GOT3 (cell line): ENCODE measurements around the gene OPHN1.

Source experiments
- DNase-seq: peaks from one replicate; lab custom pipeline; 2025; ENCODE audit warnings: mixed read lengths; lab: John Stamatoyannopoulos, UW

The OPHN1 gene

DNA sequence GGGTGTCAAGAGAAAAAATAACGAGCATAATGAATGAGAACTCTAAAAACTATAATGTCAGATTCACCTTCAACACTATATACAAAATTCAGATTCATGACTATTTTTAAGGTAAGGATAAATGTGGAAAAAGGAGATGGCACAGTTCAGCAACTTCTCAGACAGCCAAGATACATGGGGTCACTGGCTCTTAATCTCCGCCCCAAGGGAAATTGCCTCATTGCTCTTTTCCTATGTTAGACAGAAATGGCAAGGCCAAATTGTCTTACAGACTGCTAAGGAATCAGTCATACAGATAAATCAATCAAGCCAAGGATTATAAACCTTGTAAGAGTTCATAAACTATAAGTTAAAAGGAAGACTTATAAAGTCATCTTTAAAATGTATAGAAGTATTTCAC, 183.4 kb downstream of the OPHN1 start:
- DNase-seq, result no peak

DNA sequence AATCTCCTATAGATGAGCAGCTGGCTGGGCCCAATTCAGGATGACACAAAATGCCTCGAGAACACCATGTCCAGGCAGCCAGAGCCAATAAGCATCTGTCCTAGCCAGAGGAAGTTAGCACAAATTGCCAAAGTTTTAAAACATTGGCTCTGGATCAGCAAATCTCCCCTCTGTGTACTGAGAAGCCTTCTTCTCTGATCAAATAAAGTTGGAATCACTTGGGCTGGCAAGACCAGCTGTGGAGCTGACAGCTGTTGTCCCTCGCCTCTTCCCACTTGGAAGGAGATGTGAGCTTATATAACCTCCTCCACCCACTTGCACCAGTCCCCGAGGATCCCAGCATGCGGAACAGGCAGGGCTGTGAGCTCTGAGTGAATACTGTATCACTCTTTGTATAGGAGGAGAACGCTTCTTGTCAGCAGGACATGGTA, 183.9 kb downstream of the OPHN1 start:
- DNase-seq, result no peak

DNA sequence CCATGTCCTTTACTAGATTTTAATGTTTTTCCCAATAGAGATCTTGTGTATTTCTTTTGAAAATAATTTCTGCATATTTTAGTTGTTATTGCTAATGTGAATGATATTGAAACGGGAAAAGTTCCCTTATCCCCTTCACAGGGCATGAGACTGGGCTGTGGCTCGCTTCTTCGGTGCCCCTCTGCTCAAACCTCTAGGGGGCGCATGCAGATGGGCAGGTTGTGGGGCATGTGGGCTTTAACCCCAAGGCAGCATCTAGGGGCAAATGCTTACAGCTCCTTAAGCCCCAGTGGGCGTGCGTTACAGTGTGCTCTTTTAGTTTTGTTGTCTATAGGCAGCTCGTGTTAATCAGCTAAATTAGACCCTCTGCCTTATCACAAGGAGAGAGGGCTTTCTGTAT, 194.7 kb downstream of the OPHN1 start:
- no peak for DNase-seq

DNA sequence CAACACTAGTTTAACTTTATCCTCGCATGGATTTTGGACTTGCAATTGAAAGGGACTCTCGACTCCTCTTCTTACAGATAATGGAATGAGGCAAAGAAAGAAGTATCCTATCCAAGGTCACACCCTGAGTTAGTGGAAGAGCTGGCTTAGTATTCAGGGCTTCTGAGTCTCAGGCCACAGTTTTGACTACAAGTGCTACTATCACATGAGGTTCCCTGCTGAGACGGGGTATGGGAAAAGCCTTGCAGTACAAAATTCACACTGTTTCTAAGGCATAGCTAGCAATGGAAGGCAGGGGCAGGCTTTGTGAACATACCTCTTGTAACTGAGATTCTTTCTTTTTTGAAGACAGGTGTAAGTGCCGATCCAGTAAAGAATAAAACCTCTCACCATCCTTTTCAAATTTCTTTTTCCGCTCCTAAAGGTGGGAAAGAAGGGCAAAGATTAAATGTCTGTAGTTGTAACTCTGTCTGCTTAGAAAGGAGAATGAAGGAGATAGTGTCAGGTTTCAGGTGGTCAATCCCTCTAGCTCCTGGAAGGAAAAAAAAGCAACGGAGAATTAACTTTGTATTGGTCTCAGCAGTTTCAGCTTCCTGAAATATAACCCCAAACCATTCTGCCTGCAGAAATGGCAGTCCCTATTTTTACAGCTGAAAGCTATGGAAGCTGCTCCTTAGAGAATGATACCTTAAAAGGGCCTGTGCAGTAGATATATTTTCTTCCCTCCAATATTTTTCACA, 199.0 kb downstream of the OPHN1 start:
- no peak for DNase-seq

DNA sequence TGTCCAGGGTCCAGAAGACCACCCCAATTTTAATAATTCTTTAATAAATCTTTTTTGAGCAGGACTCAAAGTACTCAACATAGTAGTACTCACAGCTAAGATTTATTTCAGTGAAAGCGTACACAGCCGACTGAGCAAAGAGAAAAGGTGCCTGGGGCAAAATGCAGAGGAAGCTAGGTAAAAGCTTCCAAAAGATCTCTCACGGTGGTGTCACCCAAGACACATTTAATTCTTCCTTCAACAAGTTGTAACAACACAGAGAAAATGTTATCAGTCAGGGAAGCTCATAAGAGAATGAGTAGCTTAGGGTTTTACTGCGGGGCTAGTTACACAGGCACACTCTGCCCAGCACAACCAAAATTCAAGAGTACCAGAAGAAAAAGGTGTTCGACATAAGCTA, 201.1 kb downstream of the OPHN1 start:
- no peak for DNase-seq

DNA sequence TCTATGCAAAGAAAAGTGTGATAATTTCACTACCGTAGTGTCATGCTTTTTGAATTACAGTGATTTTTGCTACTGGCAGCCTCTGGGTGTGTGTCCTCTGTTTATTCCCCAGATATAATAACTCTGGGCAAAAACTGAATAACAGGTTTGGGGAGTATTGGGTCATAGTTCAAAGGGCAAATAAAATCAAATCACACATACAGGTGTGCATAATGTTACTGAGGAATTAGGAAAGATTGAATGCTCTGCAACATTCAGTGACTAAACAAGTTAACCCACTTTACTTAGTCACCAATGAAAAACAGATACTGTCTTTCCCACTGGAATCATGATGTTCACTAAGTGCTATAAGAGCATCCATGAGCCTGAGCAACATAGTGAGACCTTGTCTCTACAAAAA, 224.3 kb downstream of the OPHN1 start:
- no peak for DNase-seq

DNA sequence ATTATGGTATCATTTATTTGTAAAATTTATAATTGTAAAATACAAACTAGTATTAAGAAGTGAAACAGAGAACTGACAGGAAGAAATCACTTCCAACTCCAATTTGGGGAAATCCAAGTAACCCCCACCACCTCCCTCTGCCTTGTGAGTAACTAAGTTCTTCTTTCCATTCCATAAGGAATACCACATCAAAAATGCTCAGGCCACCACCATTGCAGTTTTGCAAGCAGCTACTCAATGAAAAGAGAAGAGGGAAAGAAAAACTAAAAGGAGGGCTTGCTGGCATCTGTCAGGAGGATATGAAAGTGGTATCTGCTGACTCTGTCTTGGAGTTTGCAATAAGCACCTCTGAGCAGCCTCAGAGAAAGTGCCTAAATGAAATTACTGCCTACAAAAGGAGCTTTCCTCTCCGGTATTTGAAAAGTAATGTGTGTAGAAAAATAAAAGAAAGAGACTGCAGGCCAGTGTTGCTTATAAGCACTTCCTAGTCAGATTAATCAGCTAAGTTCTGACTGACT, 228.7 kb downstream of the OPHN1 start:
- no peak for DNase-seq

DNA sequence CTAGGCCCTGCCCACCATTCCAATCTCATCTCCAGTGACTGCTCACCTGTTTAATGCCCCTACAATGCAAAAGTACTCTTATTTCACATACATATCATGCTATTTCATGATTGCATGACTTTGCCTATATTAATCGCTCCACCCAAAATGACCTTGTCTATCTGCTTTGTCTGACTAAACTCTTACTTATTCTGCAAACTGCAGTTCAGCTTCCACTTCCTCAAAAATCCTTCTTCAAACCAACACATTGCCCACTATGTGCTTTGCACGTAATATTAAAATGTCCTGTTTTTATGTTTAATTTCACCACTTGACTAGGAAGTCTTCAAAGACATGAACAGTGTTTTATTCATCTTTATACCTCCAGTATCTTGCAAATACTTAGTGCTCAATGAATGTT, 229.6 kb downstream of the OPHN1 start:
- no peak for DNase-seq

DNA sequence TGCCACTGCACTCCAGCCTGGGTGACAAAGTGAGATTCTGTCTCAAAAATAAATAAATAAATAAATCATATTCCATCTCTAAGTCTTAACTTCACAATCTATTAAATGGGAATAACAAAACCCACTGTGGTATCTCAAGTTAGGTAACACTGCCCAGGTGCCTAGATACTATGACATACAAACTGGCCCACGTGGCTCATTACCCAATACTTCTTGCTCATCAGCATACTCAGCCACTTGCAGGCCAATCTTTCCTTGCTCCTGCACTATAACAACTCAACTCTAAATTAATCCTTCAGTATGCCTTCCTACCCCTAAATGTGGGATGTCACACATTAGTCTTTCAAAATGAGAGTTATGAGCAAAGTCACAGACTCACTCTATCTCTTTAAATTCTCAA, 230.1 kb downstream of the OPHN1 start:
- no peak for DNase-seq

DNA sequence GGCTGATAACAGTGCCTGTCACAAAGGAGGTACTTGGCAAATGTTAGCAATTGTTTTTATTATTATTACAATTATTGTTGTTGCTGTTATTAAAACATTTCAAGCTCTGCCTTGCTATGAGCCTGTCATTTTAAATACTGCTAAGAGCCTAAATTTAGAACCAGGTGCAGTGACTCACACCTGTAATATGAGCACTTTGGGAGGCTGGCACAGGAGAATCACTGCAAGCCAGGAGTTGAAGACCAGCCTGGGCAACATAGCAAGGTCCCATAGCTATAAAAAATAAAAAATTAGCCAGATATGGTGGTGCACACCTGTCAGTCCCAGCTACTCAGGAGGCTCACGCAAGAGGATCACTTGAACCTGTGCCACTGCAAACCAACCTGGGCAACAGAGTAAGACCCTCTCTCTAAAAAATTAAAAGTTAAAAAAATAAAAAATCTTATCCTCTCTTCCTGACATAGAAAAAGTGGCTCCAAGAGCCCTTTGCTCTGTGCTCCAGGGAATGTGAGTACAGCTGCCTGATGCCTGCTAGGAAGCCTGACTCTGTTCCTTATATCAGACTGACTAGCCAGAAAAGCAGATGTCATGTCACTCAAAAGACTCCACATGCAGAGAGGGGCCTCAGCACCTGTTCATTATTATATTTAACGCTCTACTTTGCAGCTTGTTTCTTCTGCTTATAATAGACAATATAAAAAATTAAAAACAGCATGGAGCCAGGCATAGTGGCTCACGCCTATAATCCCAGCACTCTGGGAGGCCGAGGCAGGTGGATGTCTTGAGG, 234.0 kb downstream of the OPHN1 start:
- DNase-seq, result no peak

DNA sequence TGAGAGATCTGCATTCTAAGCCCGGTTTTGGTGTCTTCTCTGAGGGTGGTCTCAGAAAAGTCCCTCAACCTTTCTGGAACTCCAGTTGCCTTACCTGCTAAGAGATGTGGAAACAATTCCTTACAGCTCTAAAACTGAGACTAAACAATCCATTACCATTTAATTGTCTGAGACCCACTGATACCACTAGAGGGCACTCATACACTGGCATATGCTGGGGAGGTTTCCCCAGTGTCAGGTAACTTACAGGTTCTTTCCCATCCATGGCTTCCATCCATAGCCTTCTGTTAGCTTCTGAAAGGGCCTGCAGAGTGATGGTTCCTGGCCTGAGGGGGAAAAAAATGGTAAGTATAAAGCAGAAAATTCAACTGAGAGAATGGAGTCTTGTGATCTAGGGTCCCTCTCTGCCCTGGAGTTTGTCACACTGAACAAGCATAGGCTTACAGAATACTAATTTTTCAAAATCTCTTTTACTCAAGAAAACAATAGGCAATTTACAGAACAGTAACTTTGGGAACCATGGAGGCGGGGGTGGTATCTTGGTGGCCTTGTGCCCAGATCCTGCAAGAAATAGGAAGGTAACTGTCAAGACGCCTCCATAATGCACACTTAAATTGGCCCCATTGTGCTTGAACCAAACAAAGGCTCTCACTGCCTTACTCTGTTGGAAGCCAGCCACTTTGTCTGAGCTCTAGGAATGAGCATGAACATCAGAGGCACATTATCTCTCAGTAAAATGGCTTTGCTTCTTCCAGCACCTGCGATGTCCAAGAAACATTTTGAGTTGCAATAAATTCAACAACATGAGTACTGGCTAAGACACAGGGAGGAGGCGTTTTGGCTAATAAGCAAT, 236.1 kb downstream of the OPHN1 start:
- DNase-seq, result no peak

DNA sequence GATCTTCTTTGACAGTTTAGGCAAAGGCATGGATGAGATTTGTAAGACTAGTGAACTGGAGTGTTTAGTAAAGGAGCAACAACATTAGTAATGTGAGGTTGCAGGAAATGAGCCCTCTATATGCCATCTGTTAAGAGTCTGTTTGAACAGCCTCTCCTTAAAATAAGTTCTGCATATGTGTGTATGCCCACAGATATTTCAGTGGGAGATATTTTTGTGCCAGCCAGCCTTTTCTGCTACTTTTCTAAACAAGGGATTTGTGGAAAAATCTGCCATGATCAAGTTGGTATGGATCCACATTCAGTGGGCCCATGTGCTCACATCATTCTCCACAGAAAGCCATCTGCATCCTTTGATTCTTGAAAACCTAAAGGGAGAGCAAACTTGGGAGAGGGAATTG, 237.7 kb downstream of the OPHN1 start:
- DNase-seq, result no peak

DNA sequence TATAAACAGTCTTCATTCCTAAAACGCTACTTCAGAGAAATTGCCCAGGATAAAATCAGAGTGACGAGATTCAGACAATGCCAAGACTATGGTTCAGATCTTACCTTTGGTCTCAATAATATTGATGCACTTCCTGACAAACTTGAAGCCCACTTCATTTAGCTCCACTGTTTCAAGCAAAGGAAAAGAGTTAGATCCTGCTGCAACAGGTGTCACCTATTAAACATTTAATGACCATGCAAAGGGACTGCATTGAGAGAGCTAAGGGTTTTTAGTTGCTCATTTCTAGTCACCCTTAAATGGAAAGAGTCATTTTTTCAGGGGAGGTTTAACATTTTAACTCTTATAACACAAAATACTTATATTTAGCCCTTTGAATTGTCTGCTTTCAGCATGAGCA, 239.5 kb downstream of the OPHN1 start:
- no peak for DNase-seq

DNA sequence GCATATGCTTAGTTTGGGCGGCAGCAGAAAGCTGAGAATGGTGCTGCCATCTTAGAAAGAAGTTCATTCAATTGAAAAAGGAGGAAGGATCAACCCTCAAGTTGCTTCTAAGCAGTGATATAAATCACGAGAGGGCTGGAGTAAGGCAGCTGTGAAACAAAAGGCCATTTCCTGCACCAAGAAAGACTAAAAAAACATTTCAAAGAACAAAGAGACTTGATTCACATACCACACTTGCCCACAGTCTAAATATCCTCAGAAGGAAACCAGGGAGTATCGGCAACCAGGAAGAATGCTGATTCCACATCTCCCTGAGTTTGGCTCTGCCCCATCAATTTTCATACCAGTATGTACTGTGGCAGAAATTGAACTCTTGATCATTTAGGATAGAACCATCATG, 240.1 kb downstream of the OPHN1 start:
- no peak for DNase-seq

DNA sequence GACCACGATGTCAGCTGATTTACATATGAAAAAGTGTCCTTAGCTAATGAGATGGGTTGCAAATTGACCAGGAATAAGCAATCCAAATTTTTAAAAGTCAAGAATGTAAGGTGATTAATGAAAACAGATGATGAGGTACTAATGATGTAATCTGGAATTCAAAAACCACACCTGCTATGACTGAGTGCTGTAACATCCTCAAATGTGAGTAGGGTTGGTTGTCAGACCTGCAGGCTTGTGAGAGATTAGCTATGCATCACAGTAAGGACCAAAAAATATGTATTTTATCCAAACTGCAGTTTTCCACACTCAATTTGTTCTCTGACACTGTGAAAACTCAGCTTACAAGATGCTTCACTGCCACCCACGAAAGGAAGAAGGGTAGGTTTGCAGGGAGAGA, 242.5 kb downstream of the OPHN1 start:
- DNase-seq, result no peak

DNA sequence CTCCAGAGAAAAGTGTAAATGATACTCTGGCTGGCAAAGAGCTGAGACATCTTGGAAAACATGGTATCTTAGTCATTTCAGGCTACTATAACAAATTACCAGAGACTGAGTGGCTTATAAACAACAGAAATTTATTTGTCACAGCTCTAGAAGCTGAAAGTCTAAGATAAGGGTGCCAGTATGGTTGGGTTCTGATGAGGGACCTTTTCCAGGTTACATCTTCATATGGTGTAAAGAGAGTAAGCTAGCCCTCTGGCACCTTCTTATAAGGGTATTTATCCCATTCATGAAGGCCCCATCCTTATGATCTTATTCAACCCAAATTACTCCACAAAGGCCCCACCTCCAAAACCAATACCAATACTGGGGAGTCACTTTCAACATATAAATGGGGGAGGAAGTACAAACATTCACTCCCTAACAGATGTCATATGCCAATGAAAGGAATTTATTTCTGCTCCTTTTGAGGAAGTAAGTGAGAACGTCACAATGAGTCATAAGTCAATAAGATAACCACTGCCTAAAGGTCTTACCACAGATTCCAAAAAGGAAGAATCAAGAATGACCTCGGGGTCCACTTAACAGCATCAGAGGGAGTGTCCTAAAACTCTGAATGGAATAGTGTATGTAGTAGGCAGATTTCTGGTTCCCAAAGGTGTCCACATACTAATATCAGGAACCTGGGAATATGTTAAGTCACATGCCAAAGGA, 246.6 kb downstream of the OPHN1 start:
- no peak for DNase-seq

DNA sequence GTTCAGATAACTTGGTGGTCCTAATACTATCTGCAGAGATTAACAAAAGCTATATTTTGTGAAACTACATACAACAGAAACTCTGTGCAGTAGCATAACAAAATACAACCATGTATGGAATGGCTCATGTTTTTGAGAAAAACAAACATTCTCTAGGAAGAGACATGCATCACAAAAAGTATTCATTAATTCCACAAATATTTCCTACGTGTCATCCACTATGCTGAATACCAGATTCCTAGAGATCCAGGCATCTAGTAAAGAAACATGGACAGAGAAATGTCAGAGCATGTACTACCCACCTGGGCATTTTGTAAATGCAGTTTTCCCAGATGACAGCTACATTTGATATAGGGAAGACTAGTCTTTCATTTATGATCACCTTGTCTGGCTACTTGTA, 248.1 kb downstream of the OPHN1 start:
- no peak for DNase-seq

DNA sequence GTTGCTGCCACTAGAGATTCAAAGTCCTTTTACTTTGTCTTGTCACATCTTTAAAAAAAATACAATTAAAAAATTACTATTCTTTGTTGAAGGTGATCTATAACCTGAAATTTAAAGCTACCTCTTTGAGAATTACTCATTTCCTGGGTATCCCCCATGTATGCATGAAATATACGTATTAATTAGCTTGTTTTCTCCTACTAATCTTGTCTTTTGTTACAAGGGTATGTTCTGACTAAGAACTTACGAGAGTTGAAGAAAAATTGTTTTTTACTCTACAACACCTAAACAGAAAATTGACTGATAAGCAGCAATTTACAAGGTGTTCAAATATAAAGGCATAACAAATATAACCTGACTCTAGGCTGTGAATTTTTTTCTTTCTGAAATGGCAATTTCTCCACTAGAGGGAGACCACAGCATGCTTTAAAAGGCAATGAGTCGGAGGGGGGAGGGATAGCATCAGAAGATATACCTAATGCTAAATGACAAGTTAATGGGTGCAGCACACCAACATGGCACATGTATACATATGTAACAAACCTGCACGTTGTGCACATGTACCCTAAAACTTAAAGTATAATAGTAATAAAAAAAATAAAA, 249.6 kb downstream of the OPHN1 start:
- DNase-seq, result no peak

DNA sequence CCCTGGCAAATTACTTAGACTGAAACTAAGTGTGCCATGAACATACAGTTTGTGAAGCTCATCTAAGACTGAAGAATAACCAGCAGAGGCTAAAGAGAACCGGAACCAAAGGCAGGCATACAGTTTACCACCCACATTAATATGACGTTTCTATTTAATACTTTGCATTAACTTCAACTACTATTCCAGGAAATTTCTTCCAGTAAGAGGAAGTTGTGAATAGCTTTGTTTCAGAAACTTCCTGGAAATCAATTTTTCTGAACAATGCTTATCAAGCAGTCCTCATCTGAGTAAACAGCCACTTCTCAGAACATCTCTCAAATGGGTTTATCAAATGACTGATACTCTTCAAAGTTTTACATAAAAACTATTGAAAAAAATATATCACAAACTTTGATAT, 252.7 kb downstream of the OPHN1 start:
- DNase-seq, result no peak

DNA sequence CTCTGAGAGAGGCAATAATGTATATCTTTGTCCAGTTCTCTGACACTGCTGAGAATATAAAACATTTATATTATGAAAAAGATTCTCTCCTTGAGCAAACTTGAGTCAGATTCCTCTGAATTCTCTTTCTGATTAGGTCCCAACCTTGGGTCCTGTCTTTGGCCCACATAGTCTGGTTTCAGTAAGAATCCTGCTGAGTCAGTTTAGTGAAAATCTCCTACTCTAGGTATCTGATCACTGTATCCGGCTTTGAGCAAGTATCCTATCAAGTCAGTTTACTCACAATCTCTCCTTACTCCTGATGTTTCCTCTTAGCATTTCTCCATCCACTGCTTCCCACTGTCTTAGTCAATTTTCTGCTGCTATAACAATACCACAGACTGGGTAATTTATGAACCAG, 253.9 kb downstream of the OPHN1 start:
- DNase-seq, result no peak

DNA sequence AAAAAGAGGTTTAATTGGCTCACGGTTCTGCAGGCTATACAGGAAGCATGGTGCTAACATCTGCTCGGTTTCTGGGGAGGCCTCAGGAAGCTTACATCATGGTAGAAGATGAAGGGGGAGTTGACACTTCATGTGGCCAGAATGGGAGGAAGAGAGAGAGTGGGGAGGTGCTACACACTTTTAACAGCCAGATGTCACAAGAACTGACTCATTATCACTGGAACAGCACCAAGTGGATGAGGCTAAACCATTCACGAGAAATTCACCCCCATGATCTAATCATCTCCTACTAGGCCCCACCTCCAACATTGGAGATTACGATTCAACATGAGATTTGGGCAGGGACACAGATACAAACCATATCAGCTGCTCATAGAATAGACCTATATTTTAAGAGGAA, 255.8 kb downstream of the OPHN1 start:
- no peak for DNase-seq
